HepG2 (cell line): Measurements from ENCODE around the gene IRS2. TPM values are rescaled to one million over a fixed set of nuclear protein-coding genes. Genes with fewer than 3 reads are reported as not detected.

ENCODE experiments used
- GABPA ChIP-seq, 2 experiments: IDR thresholded peaks; 2 replicates each; pipeline ENCODE4 v1.6.1; 2011 to 2016; ENCODE audit warnings: low read depth in 2 of 2, low read length in 1 of 2, missing biosample characterization in 1 of 2, missing genetic modification characterization in 1 of 2
- HOMEZ ChIP-seq: IDR thresholded peaks from 2 replicates; pipeline ENCODE4 v1.6.1; 2016; ENCODE audit warnings: low read depth
- JARID2 ChIP-seq: sonication (generic); formaldehyde crosslinking; IDR thresholded peaks from 2 replicates; pipeline ENCODE4 v1.8.1; 2023; ENCODE audit warnings: missing genetic modification reagents, inconsistent platforms; ENCODE audit not compliant: insufficient replicate concordance
- JUNB ChIP-seq: sonication (generic); formaldehyde crosslinking; IDR thresholded peaks from 2 replicates; pipeline ENCODE4 v1.8.0; 2022; ENCODE audit warnings: missing genetic modification reagents, mild to moderate bottlenecking, borderline replicate concordance
- MED1 ChIP-seq: sonication (generic); formaldehyde crosslinking; IDR thresholded peaks from 2 replicates; pipeline ENCODE4 v1.4.0; 2020; ENCODE audit warnings: missing genetic modification reagents
- MXD3 ChIP-seq: IDR thresholded peaks from 2 replicates; pipeline ENCODE4 v1.6.1; 2016; ENCODE audit warnings: mild to moderate bottlenecking, missing biosample characterization, missing genetic modification reagents
- SNAI1 ChIP-seq: sonication (generic); formaldehyde crosslinking; IDR thresholded peaks from 2 replicates; pipeline ENCODE4 v1.5.0; 2020; ENCODE audit warnings: mild to moderate bottlenecking, missing genetic modification reagents, borderline replicate concordance
- THAP11 ChIP-seq: IDR thresholded peaks from 2 replicates; pipeline ENCODE4 v1.6.1; 2016; ENCODE audit warnings: missing biosample characterization, missing genetic modification reagents
- USF2 ChIP-seq, 2 experiments: sonication (generic) in 1 of 2; formaldehyde crosslinking in 1 of 2; IDR thresholded peaks; 2 replicates each; pipeline versions ENCODE4 v1.5.1 to v1.6.1; 2011 to 2020; ENCODE audit warnings: borderline replicate concordance in 1 of 2, low read depth in 1 of 2, low read length in 1 of 2, mild to moderate bottlenecking in 1 of 2, missing genetic modification reagents in 1 of 2, moderate library complexity in 1 of 2
- ZNF780A ChIP-seq: sonication (generic); formaldehyde crosslinking; IDR thresholded peaks from 2 replicates; pipeline ENCODE4 v1.8.0; 2022; ENCODE audit warnings: mild to moderate bottlenecking, missing genetic modification reagents, moderate library complexity
- ZNF850 ChIP-seq: sonication (generic); formaldehyde crosslinking; conservative IDR thresholded peaks from 2 replicates; pipeline ENCODE4 v1.9.0; 2021; ENCODE audit warnings: mild to moderate bottlenecking, missing genetic modification reagents
- polyA plus RNA-seq, 8 experiments: library from polyadenylated mRNA; depleted of rRNA in 3 of 8; stranded (reverse) in 7 of 8; unstranded in 1 of 8; fragments of >200 nt; fragmentation: Illumina TruSeq in 4 of 8; extraction: Trizol in 4 of 8; gene quantifications; 2 replicates each; pipeline versions ENCODE4 v1.2.1 to v1.2.3, GENCODE V29; 2011 to 2016; ENCODE audit warnings: low read depth in 4 of 8, missing spikeins in 1 of 8, mixed read lengths in 1 of 8; ENCODE audit not compliant: insufficient read depth in 1 of 8
- total RNA-seq, 5 experiments: library from RNA; depleted of rRNA; stranded (reverse); fragments of >200 nt; fragmentation: Illumina TruSeq; extraction: Trizol; gene quantifications; 2 replicates each; pipeline ENCODE4 v1.2.3, GENCODE V29; 2016; ENCODE audit warnings: low read depth in 1 of 5

IRS2 gene
- total and polyA plus RNA-seq, 2 of the 13 experiments (the other 11 are each of a cell fraction or from before 2014, with no cell fraction given), result 0.02 to 0.04 TPM

- no peak for TF ChIP-seq GABPA (IDR thresholded peaks at IDR 0.05; ENCODE audit: low read depth, low read length)
- peak; percentile 16; the same call in 1 of the 2 replicates for TF ChIP-seq GABPA (CRISPR knock-in tag; IDR thresholded peaks at IDR 0.05; ENCODE audit: low read depth)
- no peak for TF ChIP-seq ZNF850 (CRISPR knock-in tag)
- no peak for TF ChIP-seq SNAI1
- TF ChIP-seq HOMEZ, result peak; percentile 74
- TF ChIP-seq THAP11 (CRISPR knock-in tag), result peak; percentile 32; the same call in 1 of the 2 replicates
- TF ChIP-seq MXD3 (CRISPR knock-in tag), result no peak
- TF ChIP-seq USF2 (IDR thresholded peaks at IDR 0.05; ENCODE audit: low read depth, low read length), result no peak
- no peak for TF ChIP-seq USF2 (CRISPR knock-in tag; IDR thresholded peaks at IDR 0.05; ENCODE audit: borderline replicate concordance)
- no peak for TF ChIP-seq ZNF780A (CRISPR knock-in tag)
- TF ChIP-seq JUNB (CRISPR knock-in tag), result peak; percentile 70; the same call in 1 of the 2 replicates
- TF ChIP-seq JARID2 (CRISPR knock-in tag), result no peak
- TF ChIP-seq MED1 (CRISPR knock-in tag), result peak; percentile 47; the same call in 1 of the 2 replicates
Observed at GRCh38 chr13:109802936-109803335, 16.6 kb upstream of the IRS2 start (continued).
